PFSK-1 (cell line): ENCODE data around the gene KLRD1.

Experiments used
- FOXP2 ChIP-seq: optimal IDR thresholded peaks from 2 replicates; pipeline ENCODE3; 2011; ENCODE audit warnings: borderline replicate concordance, control low read depth, inconsistent platforms; ENCODE audit not compliant: insufficient read depth; ENCODE audit errors: extremely low read length, extremely low read depth
- POLR2AphosphoS5 ChIP-seq: IDR thresholded peaks from 2 replicates; pipeline ENCODE4 v1.6.1; 2012; ENCODE audit warnings: low read depth, mild to moderate bottlenecking, control low read depth, low read length, moderate library complexity
- SIN3A ChIP-seq: IDR thresholded peaks from 2 replicates; pipeline ENCODE4 v1.6.1; 2012; ENCODE audit warnings: mild to moderate bottlenecking, low read length, moderate library complexity, borderline replicate concordance; ENCODE audit not compliant: insufficient read depth
- TAF1 ChIP-seq: IDR thresholded peaks from 2 replicates; pipeline ENCODE4 v1.6.1; 2012; ENCODE audit warnings: low read length, control low read depth, borderline replicate concordance; ENCODE audit not compliant: insufficient read depth
- TF ChIP-seq, protein P1 (sequence below), 2 experiments: IDR thresholded peaks; 2 replicates each; pipeline versions ENCODE4 v1.6.1 to v1.8.0; 2011 to 2012; ENCODE audit warnings: low read depth in 2 of 2, low read length in 2 of 2, control low read depth in 1 of 2, inconsistent platforms in 1 of 2, mild to moderate bottlenecking in 1 of 2, moderate library complexity in 1 of 2; ENCODE audit not compliant: insufficient read depth in 1 of 2

Gene KLRD1

GRCh38 chr12:10301103-10301502 lies 6.6 kb upstream of the KLRD1 start:
- no peak for TF ChIP-seq FOXP2
- TF ChIP-seq, protein P1, sequence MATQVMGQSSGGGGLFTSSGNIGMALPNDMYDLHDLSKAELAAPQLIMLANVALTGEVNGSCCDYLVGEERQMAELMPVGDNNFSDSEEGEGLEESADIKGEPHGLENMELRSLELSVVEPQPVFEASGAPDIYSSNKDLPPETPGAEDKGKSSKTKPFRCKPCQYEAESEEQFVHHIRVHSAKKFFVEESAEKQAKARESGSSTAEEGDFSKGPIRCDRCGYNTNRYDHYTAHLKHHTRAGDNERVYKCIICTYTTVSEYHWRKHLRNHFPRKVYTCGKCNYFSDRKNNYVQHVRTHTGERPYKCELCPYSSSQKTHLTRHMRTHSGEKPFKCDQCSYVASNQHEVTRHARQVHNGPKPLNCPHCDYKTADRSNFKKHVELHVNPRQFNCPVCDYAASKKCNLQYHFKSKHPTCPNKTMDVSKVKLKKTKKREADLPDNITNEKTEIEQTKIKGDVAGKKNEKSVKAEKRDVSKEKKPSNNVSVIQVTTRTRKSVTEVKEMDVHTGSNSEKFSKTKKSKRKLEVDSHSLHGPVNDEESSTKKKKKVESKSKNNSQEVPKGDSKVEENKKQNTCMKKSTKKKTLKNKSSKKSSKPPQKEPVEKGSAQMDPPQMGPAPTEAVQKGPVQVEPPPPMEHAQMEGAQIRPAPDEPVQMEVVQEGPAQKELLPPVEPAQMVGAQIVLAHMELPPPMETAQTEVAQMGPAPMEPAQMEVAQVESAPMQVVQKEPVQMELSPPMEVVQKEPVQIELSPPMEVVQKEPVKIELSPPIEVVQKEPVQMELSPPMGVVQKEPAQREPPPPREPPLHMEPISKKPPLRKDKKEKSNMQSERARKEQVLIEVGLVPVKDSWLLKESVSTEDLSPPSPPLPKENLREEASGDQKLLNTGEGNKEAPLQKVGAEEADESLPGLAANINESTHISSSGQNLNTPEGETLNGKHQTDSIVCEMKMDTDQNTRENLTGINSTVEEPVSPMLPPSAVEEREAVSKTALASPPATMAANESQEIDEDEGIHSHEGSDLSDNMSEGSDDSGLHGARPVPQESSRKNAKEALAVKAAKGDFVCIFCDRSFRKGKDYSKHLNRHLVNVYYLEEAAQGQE (IDR thresholded peaks at IDR 0.05; ENCODE audit: insufficient read depth in 1 of 2, low read depth in 2 of 2, low read length in 2 of 2): no peak
- TF ChIP-seq POLR2AphosphoS5: no peak
- TF ChIP-seq SIN3A: no peak
- TF ChIP-seq TAF1: no peak

- TF ChIP-seq, protein P1 (IDR thresholded peaks at IDR 0.05; ENCODE audit: insufficient read depth in 1 of 2, low read depth in 2 of 2, low read length in 2 of 2): no peak
- TF ChIP-seq FOXP2 (no peak), POLR2AphosphoS5 (no peak), SIN3A (no peak), TAF1 (no peak)
Measured at GRCh38 chr12:10304161-10304574, 3.5 kb upstream of the KLRD1 start.

- no peak for TF ChIP-seq SIN3A
Measured at GRCh38 chr12:10305411-10305810, 2.3 kb upstream of the KLRD1 start.

DNA sequence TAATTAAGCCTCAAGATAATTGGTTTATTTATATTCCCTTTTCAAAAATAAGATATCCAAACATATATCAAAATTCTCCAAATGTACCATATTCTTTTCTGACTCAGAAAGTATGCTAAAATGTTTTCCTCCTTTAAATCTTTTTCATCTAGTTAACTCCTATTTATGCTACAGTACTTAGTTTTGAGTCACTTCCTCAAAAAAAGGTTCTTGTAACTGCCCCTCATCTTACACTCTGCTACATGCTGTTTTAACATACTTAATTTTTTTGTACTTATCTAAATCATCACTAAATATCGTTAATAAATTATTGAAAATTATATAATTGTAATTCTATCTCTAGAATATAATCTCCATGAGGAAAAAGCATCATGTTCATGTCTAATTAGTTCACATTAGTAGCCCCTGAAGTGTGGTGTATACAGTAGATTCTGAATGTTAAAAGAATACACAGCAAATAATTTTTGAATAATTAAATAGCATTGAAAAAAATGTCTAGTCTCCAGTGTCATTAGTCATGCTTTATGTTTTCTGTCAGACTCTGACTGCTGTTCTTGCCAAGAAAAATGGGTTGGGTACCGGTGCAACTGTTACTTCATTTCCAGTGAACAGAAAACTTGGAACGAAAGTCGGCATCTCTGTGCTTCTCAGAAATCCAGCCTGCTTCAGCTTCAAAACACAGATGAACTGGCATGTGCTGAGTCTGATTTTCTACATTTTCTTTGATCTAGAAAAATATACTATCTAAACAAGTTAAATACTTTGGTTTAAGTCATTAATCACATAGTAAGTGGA lies 3.5 kb downstream of the KLRD1 start:
- TF ChIP-seq FOXP2: no peak
- no peak for TF ChIP-seq TAF1
- TF ChIP-seq POLR2AphosphoS5: no peak
- TF ChIP-seq, protein P1 (IDR thresholded peaks at IDR 0.05; ENCODE audit: insufficient read depth in 1 of 2, low read depth in 2 of 2, low read length in 2 of 2): no peak
- TF ChIP-seq SIN3A: no peak

DNA sequence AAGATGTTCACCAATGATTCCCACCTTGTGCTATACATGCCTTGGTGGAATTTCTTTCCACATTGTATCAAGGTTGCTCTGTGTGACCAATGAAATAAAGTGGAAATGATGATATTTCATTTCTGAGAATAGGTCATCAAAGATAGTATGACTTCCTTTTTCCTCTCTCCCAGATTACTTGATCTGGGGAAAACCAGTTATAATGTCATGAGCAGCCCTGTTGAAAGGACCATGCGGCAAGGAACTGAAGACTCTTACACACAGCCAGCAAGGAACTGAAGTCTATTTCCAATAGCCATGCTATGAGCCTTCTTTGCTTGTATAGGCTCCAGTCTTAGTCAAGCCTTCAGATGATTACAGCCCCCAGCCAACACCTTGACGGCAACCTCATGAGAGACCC lies 11.7 kb downstream of the KLRD1 start:
- TF ChIP-seq TAF1 (no peak), POLR2AphosphoS5 (no peak)

GRCh38 chr12:10320643-10321042 lies 13.0 kb downstream of the KLRD1 start:
- TF ChIP-seq, protein P1 (IDR thresholded peaks at IDR 0.05; ENCODE audit: insufficient read depth in 1 of 2, low read depth in 2 of 2, low read length in 2 of 2): no peak
- TF ChIP-seq FOXP2 (no peak), SIN3A (no peak), TAF1 (no peak), POLR2AphosphoS5 (no peak)
